Natural killer cell (primary cell): ENCODE measurements around the gene UTS2R. TPM values are rescaled to one million over a fixed set of nuclear protein-coding genes. Genes with fewer than 3 reads are reported as not detected.

Experiments used
- ATAC-seq, 3 donors: fragments of 150-1000 bp in 2 of 3; fragments of 200-7000 bp in 1 of 3; cut with Tn5 transposase; 1 replicate in 1 of 3; 2 replicates in 2 of 3; pipeline ENCODE4 v1.10.0; 2021; ENCODE audit warnings: mild to moderate bottlenecking in 2 of 3, moderate library complexity in 2 of 3
- DNase-seq, 2 donors: peaks; one replicate each; pipeline versions ENCODE4 v3.0.0 to v3.0.0-alpha.2; 2013 to 2021; ENCODE audit warnings: mixed read lengths in 1 of 2
- H3K27ac ChIP-seq: one replicate; pipeline ENCODE4 v1.5.1; 2013; ENCODE audit warnings: mild to moderate bottlenecking, low read length
- H3K27me3 ChIP-seq: one replicate; pipeline ENCODE4 v1.6.1; 2013; ENCODE audit warnings: low read length; ENCODE audit not compliant: control insufficient read depth, insufficient read depth
- H3K36me3 ChIP-seq: one replicate; pipeline ENCODE4 v1.6.1; 2013; ENCODE audit warnings: low read length; ENCODE audit not compliant: control insufficient read depth, insufficient read depth
- H3K4me1 ChIP-seq: one replicate; pipeline ENCODE4 v1.6.1; 2013; ENCODE audit warnings: low read length; ENCODE audit not compliant: control insufficient read depth, insufficient read depth
- H3K4me3 ChIP-seq: one replicate; pipeline ENCODE4 v1.5.1; 2013; ENCODE audit warnings: low read length
- H3K9me3 ChIP-seq: one replicate; pipeline ENCODE4 v1.6.1; 2013; ENCODE audit warnings: low read length; ENCODE audit not compliant: control insufficient read depth, insufficient read depth
- H3K27ac Mint-ChIP-seq, 2 donors: one replicate each; pipeline ENCODE4 v1.8.0; 2022; ENCODE audit warnings: mild to moderate bottlenecking in 2 of 2, mixed read lengths in 2 of 2, moderate library complexity in 1 of 2
- H3K27me3 Mint-ChIP-seq, 2 donors: one replicate each; pipeline ENCODE4 v1.8.0; 2022; ENCODE audit warnings: low read depth in 2 of 2, mixed read lengths in 2 of 2
- H3K36me3 Mint-ChIP-seq: one replicate; pipeline ENCODE4 v1.8.0; 2022; ENCODE audit warnings: mixed read lengths
- H3K4me1 Mint-ChIP-seq, 2 donors: one replicate each; pipeline ENCODE4 v1.8.0; 2022; ENCODE audit warnings: mixed read lengths in 2 of 2
- H3K4me3 Mint-ChIP-seq: one replicate; pipeline ENCODE4 v1.8.0; 2022; ENCODE audit warnings: mild to moderate bottlenecking, moderate library complexity, mixed read lengths
- H3K9me3 Mint-ChIP-seq, 2 donors: one replicate each; pipeline ENCODE4 v1.8.0; 2022; ENCODE audit warnings: mixed read lengths in 2 of 2
- CTCF ChIP-seq: fragments of 200-600 bp; IDR thresholded peaks from one replicate; pipeline ENCODE4 v1.8.0; 2022; ENCODE audit warnings: antibody characterized with exemption
- WGBS: methylation state at CpG from one replicate; pipeline ENCODE4 v1.1.7; 2013; ENCODE audit warnings: missing lambda C conversion rate; ENCODE audit not compliant: insufficient coverage; 5-methylcytosine and 5-hydroxymethylcytosine counted together
- intact Hi-C: fragments of 100-400 bp; cut with micrococcal nuclease; formaldehyde crosslinking; loops from one replicate; pipeline ENCODE4 v1.14.2; 2022
- total RNA-seq, 4 donors: library from RNA; stranded (reverse); fragments of 120-200 nt in 1 of 4; gene quantifications; one replicate each; pipeline versions ENCODE4 v1.2.3 to v1.2.4, GENCODE V29; 2013 to 2022

The UTS2R gene
- total RNA-seq, 3 donors from 2014 or later (not counting 1 experiment from before 2014, with no cell fraction given): 0.28 TPM; not detected in 2

GRCh38 chr17:82386881-82387704 is 15.5 kb downstream of the UTS2R start:
- Histone ChIP-seq H3K9me3 (no peaks in the 10 kb centered on the region), H3K4me1 (peaks cover 5% of the 10 kb centered on the region), H3K27ac (no peak overlapping the region), H3K27me3 (peaks cover 15% of the 10 kb centered on the region), H3K4me3 (no peak overlapping the region), H3K36me3 (peaks cover 3% of the 10 kb centered on the region)
- no peak for DNase-seq
- H3K4me3 Mint-ChIP-seq: no peak overlapping the region
- WGBS: 47% methylated on average over 38 of the region's 38 CpGs
- no peaks in the 10 kb centered on the region for H3K36me3 Mint-ChIP-seq
- H3K4me1 Mint-ChIP-seq: peaks cover 0 to 7% of the 10 kb centered on the region in 2 donors
- H3K9me3 Mint-ChIP-seq: no peaks in the 10 kb centered on the region
- intact Hi-C loops: no loop called here
- no peak for ATAC-seq
- H3K27me3 Mint-ChIP-seq: peaks cover 0 to 5% of the 10 kb centered on the region in 2 donors
- H3K27ac Mint-ChIP-seq: no peak overlapping the region
- TF ChIP-seq CTCF: no peak

- WGBS: 80% methylated on average over 3 of the region's 3 CpGs
- Mint-ChIP-seq H3K9me3 (no peaks in the 10 kb centered on the region), H3K4me1 (peaks cover 0 to 7% of the 10 kb centered on the region in 2 donors), H3K36me3 (no peaks in the 10 kb centered on the region), H3K4me3 (no peak overlapping the region), H3K27ac (no peak overlapping the region), H3K27me3 (peaks cover 0 to 5% of the 10 kb centered on the region in 2 donors)
- peaks cover 5% of the 10 kb centered on the region for H3K4me1 ChIP-seq
- no peak overlapping the region for H3K4me3 ChIP-seq
- no peaks in the 10 kb centered on the region for H3K9me3 ChIP-seq
- peaks cover 6% of the 10 kb centered on the region for H3K36me3 ChIP-seq
- H3K27me3 ChIP-seq: peaks cover 15% of the 10 kb centered on the region
- no peak overlapping the region for H3K27ac ChIP-seq
- TF ChIP-seq CTCF: no peak
- no peak for DNase-seq
- intact Hi-C loops: no loop called here
- no peak for ATAC-seq
These were observed 16.1 kb downstream of the UTS2R start for GRCh38 chr17:82387705-82388106.

- peaks cover 15% of the 10 kb centered on the region for H3K27me3 ChIP-seq
- no peak for TF ChIP-seq CTCF
- H3K4me3 ChIP-seq: no peak overlapping the region
- no peaks in the 10 kb centered on the region for H3K9me3 ChIP-seq
- H3K36me3 Mint-ChIP-seq: no peaks in the 10 kb centered on the region
- H3K27me3 Mint-ChIP-seq: peaks cover 0 to 5% of the 10 kb centered on the region in 2 donors
- peaks cover 5% of the 10 kb centered on the region for H3K4me1 ChIP-seq
- no peak overlapping the region for H3K27ac ChIP-seq
- 88% methylated on average over 29 of the region's 34 CpGs for WGBS
- peaks cover 11% of the 10 kb centered on the region for H3K36me3 ChIP-seq
- ATAC-seq (no peak), DNase-seq (no peak)
- peaks cover 0 to 7% of the 10 kb centered on the region in 2 donors for H3K4me1 Mint-ChIP-seq
- no peak overlapping the region for H3K4me3 Mint-ChIP-seq
- no peaks in the 10 kb centered on the region for H3K9me3 Mint-ChIP-seq
- intact Hi-C loops: no loop called here
- H3K27ac Mint-ChIP-seq: no peak overlapping the region
These were observed 16.8 kb downstream of the UTS2R start for GRCh38 chr17:82388223-82388921.
